ENCODE results near the gene ATP13A1. TPM values are rescaled to one million over a fixed set of nuclear protein-coding genes. Genes with fewer than 3 reads are reported as not detected.
A peak's percentile ranks its signal among the peaks of the same experiment; 100 is the strongest.

The ATP13A1 gene
- total RNA-seq, 1 experiment from 2014 or later: 48.5 TPM

DNA sequence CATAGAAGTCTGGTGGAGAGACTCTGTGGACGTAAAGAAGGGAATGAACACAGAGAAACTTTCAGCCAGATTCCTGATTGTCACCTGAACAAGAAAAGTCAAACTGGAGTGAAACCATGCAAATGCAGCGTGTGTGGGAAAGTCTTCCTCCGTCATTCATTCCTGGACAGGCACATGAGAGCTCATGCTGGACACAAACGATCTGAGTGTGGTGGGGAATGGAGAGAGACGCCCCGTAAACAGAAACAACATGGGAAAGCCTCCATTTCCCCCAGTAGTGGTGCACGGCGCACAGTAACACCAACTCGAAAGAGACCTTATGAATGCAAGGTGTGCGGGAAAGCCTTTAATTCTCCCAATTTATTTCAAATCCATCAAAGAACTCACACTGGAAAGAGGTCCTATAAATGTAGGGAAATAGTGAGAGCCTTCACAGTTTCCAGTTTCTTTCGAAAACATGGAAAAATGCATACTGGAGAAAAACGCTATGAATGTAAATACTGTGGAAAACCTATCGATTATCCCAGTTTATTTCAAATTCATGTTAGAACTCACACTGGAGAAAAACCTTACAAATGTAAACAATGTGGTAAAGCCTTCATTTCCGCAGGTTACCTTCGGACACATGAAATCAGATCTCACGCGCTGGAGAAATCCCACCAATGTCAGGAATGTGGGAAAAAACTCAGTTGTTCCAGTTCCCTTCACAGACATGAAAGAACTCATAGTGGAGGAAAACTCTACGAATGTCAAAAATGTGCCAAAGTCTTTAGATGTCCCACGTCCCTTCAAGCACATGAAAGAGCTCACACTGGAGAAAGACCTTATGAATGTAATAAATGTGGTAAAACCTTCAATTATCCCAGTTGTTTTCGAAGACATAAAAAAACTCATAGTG lies 15.9 kb upstream of the ATP13A1 start:
- no peak overlapping the region for H3K4me3 ChIP-seq (ENCODE audit: low read length)
- CTCF ChIA-PET: no interaction called here

DNA sequence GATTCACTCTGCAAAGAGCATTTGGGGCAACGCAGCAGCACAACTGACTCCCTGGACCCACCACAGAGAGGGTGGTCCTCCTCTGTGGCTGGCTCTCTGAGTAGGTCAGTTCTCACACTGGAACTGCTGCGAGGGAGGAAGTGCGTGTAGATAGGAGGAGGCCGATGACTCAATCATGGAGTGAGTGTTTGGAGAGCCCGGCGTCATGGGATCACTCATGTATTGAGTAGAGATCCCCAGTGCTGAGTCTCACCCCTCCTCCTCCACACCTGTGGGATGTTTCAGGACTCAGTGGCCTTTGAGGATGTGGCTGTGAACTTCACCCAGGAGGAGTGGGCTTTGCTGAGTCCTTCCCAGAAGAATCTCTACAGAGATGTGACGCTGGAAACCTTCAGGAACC lies 14.1 kb upstream of the ATP13A1 start:
- no peak for ATAC-seq

More for the DNA sequence above, 15.9 kb upstream of the ATP13A1 start:
- Histone ChIP-seq H3K36me3 (ENCODE audit: low read depth, low read length) (peaks cover 64% of the 10 kb centered on the region), H3F3A (ENCODE audit: low read length, unreplicated experiment) (no peaks in the 10 kb centered on the region), H3K27me3 (ENCODE audit: low read length) (no peaks in the 10 kb centered on the region), H3K27ac (ENCODE audit: low read length) (no peak overlapping the region), H3K9ac (ENCODE audit: low read length) (no peak overlapping the region), H3K4me1 (ENCODE audit: insufficient read depth, low read length) (no peaks in the 10 kb centered on the region), H3K9me3 (ENCODE audit: low read length) (peaks cover 44% of the 10 kb centered on the region), H3K9me2 (replicated peaks; ENCODE audit: low read length) (no peaks in the 10 kb centered on the region), H2AFZ (ENCODE audit: low read length) (no peak overlapping the region), H4K20me1 (ENCODE audit: low read length) (no peaks in the 10 kb centered on the region), H3K4me2 (ENCODE audit: low read length) (no peak overlapping the region), H3K79me2 (ENCODE audit: low read length) (no peaks in the 10 kb centered on the region)
- BruUV-seq (replicated peaks): TSS peak; percentile 17
- TF ChIP-seq, protein P1, sequence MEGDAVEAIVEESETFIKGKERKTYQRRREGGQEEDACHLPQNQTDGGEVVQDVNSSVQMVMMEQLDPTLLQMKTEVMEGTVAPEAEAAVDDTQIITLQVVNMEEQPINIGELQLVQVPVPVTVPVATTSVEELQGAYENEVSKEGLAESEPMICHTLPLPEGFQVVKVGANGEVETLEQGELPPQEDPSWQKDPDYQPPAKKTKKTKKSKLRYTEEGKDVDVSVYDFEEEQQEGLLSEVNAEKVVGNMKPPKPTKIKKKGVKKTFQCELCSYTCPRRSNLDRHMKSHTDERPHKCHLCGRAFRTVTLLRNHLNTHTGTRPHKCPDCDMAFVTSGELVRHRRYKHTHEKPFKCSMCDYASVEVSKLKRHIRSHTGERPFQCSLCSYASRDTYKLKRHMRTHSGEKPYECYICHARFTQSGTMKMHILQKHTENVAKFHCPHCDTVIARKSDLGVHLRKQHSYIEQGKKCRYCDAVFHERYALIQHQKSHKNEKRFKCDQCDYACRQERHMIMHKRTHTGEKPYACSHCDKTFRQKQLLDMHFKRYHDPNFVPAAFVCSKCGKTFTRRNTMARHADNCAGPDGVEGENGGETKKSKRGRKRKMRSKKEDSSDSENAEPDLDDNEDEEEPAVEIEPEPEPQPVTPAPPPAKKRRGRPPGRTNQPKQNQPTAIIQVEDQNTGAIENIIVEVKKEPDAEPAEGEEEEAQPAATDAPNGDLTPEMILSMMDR (conservative IDR thresholded peaks at IDR 0.05; ENCODE audit: low read depth, low read length): no peak
- TF ChIP-seq EZH2phosphoT487 (IDR thresholded peaks at IDR 0.05; ENCODE audit: borderline replicate concordance, low read length) (no peak), EZH2 (IDR thresholded peaks at IDR 0.05; ENCODE audit: low read length, unreplicated experiment) (no peak)
- POLR2A ChIA-PET (ENCODE audit: unreplicated experiment): no interaction called here
- ATAC-seq (no peak), DNase-seq (no peak)
- intact Hi-C loops (cut with micrococcal nuclease): no loop called here

More for the DNA sequence above, 14.1 kb upstream of the ATP13A1 start:
- no peaks in the 10 kb centered on the region for H3K79me2 ChIP-seq (ENCODE audit: low read length)
- intact Hi-C loops (cut with micrococcal nuclease): no loop called here
- H3K9me3 ChIP-seq (ENCODE audit: low read length): peaks cover 44% of the 10 kb centered on the region
- H3K27me3 ChIP-seq (ENCODE audit: low read length): no peaks in the 10 kb centered on the region
- H3K4me3 ChIP-seq (ENCODE audit: low read length): no peak overlapping the region; the same call in 1 of the 2 replicates
- no peaks in the 10 kb centered on the region for H3K9me2 ChIP-seq (replicated peaks; ENCODE audit: low read length)
- TF ChIP-seq EZH2 (IDR thresholded peaks at IDR 0.05; ENCODE audit: low read length, unreplicated experiment) (no peak), EZH2phosphoT487 (IDR thresholded peaks at IDR 0.05; ENCODE audit: borderline replicate concordance, low read length) (no peak)
- TF ChIP-seq, protein P1 (conservative IDR thresholded peaks at IDR 0.05; ENCODE audit: low read depth, low read length): no peak
- H3K4me2 ChIP-seq (ENCODE audit: low read length): no peak overlapping the region
- POLR2A ChIA-PET (ENCODE audit: unreplicated experiment): no interaction called here
- no TSS peak for BruUV-seq (replicated peaks)
- no peaks in the 10 kb centered on the region for H4K20me1 ChIP-seq (ENCODE audit: low read length)
- no peak overlapping the region for H2AFZ ChIP-seq (ENCODE audit: low read length)
- H3F3A ChIP-seq (ENCODE audit: low read length, unreplicated experiment): no peaks in the 10 kb centered on the region
- CTCF ChIA-PET: no interaction called here
- H3K36me3 ChIP-seq (ENCODE audit: low read depth, low read length): peaks cover 74% of the 10 kb centered on the region
- no peak overlapping the region for H3K9ac ChIP-seq (ENCODE audit: low read length)
- no peak overlapping the region for H3K27ac ChIP-seq (ENCODE audit: low read length)
- no peaks in the 10 kb centered on the region for H3K4me1 ChIP-seq (ENCODE audit: insufficient read depth, low read length)
- no peak for DNase-seq

All from PC-3 (cell line).